Endodermal cell (in vitro differentiated cells): Measurements from ENCODE around the gene CCDC85B. TPM values are rescaled to one million over a fixed set of nuclear protein-coding genes. Genes with fewer than 3 reads are reported as not detected.
A peak's percentile ranks its signal among the peaks of the same experiment; 100 is the strongest.

ENCODE experiments used
- DNase-seq: peaks from one replicate; pipeline ENCODE4 v3.0.0-alpha.2; 2017
- H3K27ac ChIP-seq: 2 replicates; pipeline ENCODE4 v1.5.1; 2013; ENCODE audit warnings: mild to moderate bottlenecking, low read depth, low read length, moderate library complexity
- H3K27me3 ChIP-seq: 2 replicates; pipeline ENCODE4 v1.6.1; 2013; ENCODE audit warnings: mild to moderate bottlenecking, low read length, moderate library complexity; ENCODE audit not compliant: insufficient read depth, control insufficient read depth, poor library complexity, severe bottlenecking
- H3K36me3 ChIP-seq: 2 replicates; pipeline ENCODE4 v1.7.0; 2013; ENCODE audit warnings: mild to moderate bottlenecking, low read length, moderate library complexity; ENCODE audit not compliant: control insufficient read depth, insufficient read depth
- H3K4me1 ChIP-seq: one replicate; pipeline ENCODE4 v1.7.0; 2013; ENCODE audit warnings: low read length; ENCODE audit not compliant: control insufficient read depth, insufficient read depth
- H3K4me3 ChIP-seq: 2 replicates; pipeline ENCODE4 v1.5.1; 2013; ENCODE audit warnings: mild to moderate bottlenecking, low read length, moderate library complexity
- H3K9ac ChIP-seq: 2 replicates; pipeline ENCODE4 v1.6.1; 2013; ENCODE audit warnings: mild to moderate bottlenecking, low read length, moderate library complexity; ENCODE audit not compliant: poor library complexity, severe bottlenecking; ENCODE audit errors: extremely low read depth
- H3K9me3 ChIP-seq: 2 replicates; pipeline ENCODE4 v1.6.1; 2013; ENCODE audit warnings: mild to moderate bottlenecking, low read length, moderate library complexity; ENCODE audit not compliant: control insufficient read depth
- H3K27ac Mint-ChIP-seq: 2 replicates; pipeline ENCODE4 v1.8.0; 2020; ENCODE audit warnings: mixed read lengths
- H3K27me3 Mint-ChIP-seq: 2 replicates; pipeline ENCODE4 v1.8.0; 2021; ENCODE audit warnings: mild to moderate bottlenecking, mixed read lengths; ENCODE audit not compliant: insufficient read depth
- H3K36me3 Mint-ChIP-seq: 2 replicates; pipeline ENCODE4 v1.8.0; 2020; ENCODE audit warnings: low read depth, mixed read lengths
- H3K4me1 Mint-ChIP-seq: 2 replicates; pipeline ENCODE4 v1.8.0; 2020; ENCODE audit warnings: mixed read lengths
- H3K4me3 Mint-ChIP-seq: 2 replicates; pipeline ENCODE4 v1.8.0; 2020; ENCODE audit warnings: mild to moderate bottlenecking, moderate library complexity, mixed read lengths
- H3K9me3 Mint-ChIP-seq: 2 replicates; pipeline ENCODE4 v1.8.0; 2020; ENCODE audit warnings: mild to moderate bottlenecking, mixed read lengths
- WGBS, 2 experiments: methylation state at CpG; one replicate each; pipeline versions ENCODE4 v1.1.5 to v1.1.7; 2013; ENCODE audit warnings: missing lambda C conversion rate in 2 of 2, mixed read lengths in 1 of 2; ENCODE audit not compliant: insufficient coverage in 1 of 2, insufficient read length in 1 of 2; 5-methylcytosine and 5-hydroxymethylcytosine counted together
- total RNA-seq, 2 donors: library from RNA; stranded (reverse); fragmentation: NEBNext Ultra II Directional in 1 of 2; extraction: Animal tissue kit (Norgen Biotek cat#: 25700) in 1 of 2; gene quantifications; 2 replicates in 1 of 2; 3 replicates in 1 of 2; pipeline ENCODE4 v1.2.1, GENCODE V29; 2021
- TF ChIP-seq, protein P1 (sequence below): fragments of 200-600 bp; sonication (generic); conservative IDR thresholded peaks from 2 replicates; pipeline ENCODE4 v1.5.0; 2021; ENCODE audit warnings: antibody characterized with exemption, mild to moderate bottlenecking

Gene CCDC85B
- total RNA-seq, 2 donors from 2014 or later, result 18.2 to 23.9 TPM

DNA sequence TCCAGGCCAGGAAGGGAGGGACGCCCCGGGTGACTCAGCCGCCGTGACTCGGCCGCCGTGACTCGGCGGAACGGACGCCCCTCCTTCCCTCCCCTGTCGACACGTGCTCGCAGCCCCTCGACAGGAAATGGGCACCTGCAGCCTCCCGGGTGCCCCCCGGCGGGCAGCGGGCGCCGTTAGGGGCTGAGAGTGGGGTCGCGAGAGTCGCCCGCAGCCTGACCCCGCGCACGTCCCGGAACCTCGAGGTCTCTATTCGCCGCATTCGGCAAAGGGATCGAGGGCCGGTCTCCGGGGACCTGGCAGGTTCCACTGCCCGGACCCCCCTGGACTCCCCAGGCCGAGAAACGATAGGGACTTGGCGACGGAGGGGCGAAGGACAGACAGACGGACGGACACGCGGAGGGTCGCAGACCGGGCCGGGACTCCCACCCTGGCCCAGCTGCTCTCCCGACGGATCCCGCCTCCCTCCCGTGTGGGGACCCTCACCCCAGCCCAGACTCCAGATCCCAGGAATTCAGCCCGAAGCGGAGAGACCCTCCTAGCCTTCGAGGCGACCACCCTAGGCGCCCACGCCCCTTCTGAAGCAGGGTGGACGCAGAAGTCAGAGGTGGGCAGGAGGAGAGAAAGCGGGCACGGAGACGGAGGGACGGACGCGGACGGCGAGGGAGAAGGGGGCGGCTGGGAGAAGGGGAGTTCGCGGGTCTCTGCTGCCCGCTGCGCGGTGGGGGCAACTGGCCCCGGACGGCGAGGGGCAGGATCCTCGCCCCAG is 9.1 kb downstream of the CCDC85B start:
- peaks cover 8% of the 10 kb centered on the region for H3K4me1 Mint-ChIP-seq
- H3K27ac Mint-ChIP-seq, result no peak overlapping the region
- no peaks in the 10 kb centered on the region for H3K9me3 ChIP-seq
- H3K9ac ChIP-seq, result peak overlapping the region; percentile 15
- peak overlapping the region; percentile 47 for H3K4me3 Mint-ChIP-seq
- H3K9me3 Mint-ChIP-seq, result no peaks in the 10 kb centered on the region
- no peaks in the 10 kb centered on the region for H3K36me3 ChIP-seq
- no peak overlapping the region for H3K27ac ChIP-seq
- TF ChIP-seq, protein P1, sequence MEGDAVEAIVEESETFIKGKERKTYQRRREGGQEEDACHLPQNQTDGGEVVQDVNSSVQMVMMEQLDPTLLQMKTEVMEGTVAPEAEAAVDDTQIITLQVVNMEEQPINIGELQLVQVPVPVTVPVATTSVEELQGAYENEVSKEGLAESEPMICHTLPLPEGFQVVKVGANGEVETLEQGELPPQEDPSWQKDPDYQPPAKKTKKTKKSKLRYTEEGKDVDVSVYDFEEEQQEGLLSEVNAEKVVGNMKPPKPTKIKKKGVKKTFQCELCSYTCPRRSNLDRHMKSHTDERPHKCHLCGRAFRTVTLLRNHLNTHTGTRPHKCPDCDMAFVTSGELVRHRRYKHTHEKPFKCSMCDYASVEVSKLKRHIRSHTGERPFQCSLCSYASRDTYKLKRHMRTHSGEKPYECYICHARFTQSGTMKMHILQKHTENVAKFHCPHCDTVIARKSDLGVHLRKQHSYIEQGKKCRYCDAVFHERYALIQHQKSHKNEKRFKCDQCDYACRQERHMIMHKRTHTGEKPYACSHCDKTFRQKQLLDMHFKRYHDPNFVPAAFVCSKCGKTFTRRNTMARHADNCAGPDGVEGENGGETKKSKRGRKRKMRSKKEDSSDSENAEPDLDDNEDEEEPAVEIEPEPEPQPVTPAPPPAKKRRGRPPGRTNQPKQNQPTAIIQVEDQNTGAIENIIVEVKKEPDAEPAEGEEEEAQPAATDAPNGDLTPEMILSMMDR, result no peak
- H3K4me3 ChIP-seq, result peak overlapping the region; percentile 59
- 4 to 9% methylated on average over 30 to 78 of the region's 78 CpGs for WGBS, 2 experiments
- peak; percentile 82 for DNase-seq
- peaks cover 49% of the 10 kb centered on the region for H3K27me3 ChIP-seq
- H3K27me3 Mint-ChIP-seq, result peaks cover 84% of the 10 kb centered on the region
- H3K36me3 Mint-ChIP-seq, result no peaks in the 10 kb centered on the region
- peaks cover 3% of the 10 kb centered on the region for H3K4me1 ChIP-seq

DNA sequence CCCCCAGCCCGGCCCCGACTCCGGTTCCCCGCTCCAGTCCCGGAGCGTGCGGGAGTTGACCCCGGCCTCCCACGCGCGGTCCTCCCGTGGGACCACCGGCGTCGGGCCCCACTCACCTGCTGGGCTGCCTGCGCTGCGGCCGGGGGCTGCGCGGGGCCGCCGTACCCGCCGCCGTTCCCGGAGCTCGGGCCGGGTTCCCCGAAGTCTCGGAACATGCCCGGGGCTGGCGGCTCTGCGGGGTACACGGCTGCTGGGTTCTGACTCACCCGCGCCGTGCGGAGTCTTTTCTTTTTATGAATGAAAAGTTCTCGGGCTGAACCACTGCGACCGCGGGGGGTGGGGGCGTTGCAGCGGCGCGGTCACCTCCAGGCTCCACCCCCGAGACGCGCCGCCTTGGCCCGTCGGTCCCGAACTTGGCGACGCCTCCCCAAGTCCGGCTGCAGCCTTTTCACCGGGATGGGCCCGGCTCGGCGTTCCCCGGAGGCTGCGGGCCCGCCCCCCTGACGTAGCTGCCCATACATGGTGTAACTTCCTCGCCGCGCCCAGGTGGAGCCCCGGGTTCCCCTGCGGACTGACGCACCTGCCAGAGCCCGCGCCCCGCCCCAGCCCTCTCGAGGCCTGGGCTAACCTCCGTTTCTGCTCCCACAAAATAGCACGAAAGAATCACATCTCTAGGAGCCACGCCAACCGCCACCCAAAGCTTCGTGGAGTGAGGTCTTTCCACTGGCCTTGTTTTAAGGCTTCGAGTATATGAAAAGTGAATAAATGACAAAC is 9.8 kb downstream of the CCDC85B start, which contains the start of gene FOSL1:
Gene FOSL1, minus strand, starts transcription at position 264 of the 774 bp plus-strand sequence. Its CDS starts 49 bp downstream, at position 215.
- TF ChIP-seq, protein P1, result no peak
- H3K27me3 ChIP-seq, result peaks cover 49% of the 10 kb centered on the region
- H3K9me3 ChIP-seq, result no peaks in the 10 kb centered on the region
- H3K36me3 ChIP-seq, result no peaks in the 10 kb centered on the region
- Mint-ChIP-seq H3K27ac (no peak within 1 kb of the TSS), H3K9me3 (no peaks in the 10 kb centered on the region), H3K4me1 (peaks cover 8% of the 10 kb centered on the region), H3K4me3 (peak within 1 kb of the TSS; percentile 47), H3K36me3 (no peaks in the 10 kb centered on the region), H3K27me3 (peaks cover 89% of the 10 kb centered on the region)
- H3K27ac ChIP-seq, result no peak within 1 kb of the TSS
- peaks cover 3% of the 10 kb centered on the region for H3K4me1 ChIP-seq
- DNase-seq, result peak; percentile 98
- H3K9ac ChIP-seq, result peak within 1 kb of the TSS; percentile 15
- H3K4me3 ChIP-seq, result peak within 1 kb of the TSS; percentile 59
- 2 to 10% methylated on average over 15 to 80 of the region's 80 CpGs for WGBS, 2 experiments

DNA sequence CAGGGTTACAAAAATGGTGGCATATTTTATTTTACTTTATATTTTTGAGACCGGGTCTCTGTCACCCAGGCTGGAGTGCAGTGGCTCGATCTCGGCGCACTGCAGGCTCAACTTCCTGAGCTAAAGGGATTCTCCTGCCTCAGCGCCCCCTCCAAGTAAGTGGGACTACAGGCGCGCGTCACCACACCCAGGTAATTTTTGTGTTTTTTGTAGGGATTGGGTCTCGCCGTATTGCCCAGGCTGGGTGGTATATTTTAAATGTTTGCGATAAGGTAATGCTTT is 10.4 kb downstream of the CCDC85B start:
- TF ChIP-seq, protein P1, result no peak
- Mint-ChIP-seq H3K36me3 (no peaks in the 10 kb centered on the region), H3K4me1 (peaks cover 8% of the 10 kb centered on the region), H3K4me3 (peak overlapping the region; percentile 47), H3K27me3 (peaks cover 91% of the 10 kb centered on the region), H3K27ac (no peak overlapping the region), H3K9me3 (no peaks in the 10 kb centered on the region)
- Histone ChIP-seq H3K27me3 (peaks cover 49% of the 10 kb centered on the region), H3K9me3 (no peaks in the 10 kb centered on the region), H3K9ac (no peak overlapping the region), H3K4me1 (peaks cover 3% of the 10 kb centered on the region), H3K27ac (no peak overlapping the region), H3K4me3 (peak overlapping the region; percentile 59), H3K36me3 (no peaks in the 10 kb centered on the region)
- 70 to 72% methylated on average over 6 to 8 of the region's 11 CpGs for WGBS, 2 experiments
- DNase-seq, result no peak
